PC-9 (cell line): Measurements from ENCODE around the gene GBP2.

Source experiments
- EZH2 ChIP-seq: fragments of 200-600 bp; sonication (generic); IDR thresholded peaks from 2 replicates; pipeline ENCODE4 v1.8.0; 2017; ENCODE audit warnings: antibody characterized with exemption, low read depth
- TF ChIP-seq, protein P1 (sequence below): fragments of 200-600 bp; sonication (generic); conservative IDR thresholded peaks from 2 replicates; pipeline ENCODE4 v1.6.1; 2017; ENCODE audit warnings: mixed run types, antibody characterized with exemption, mild to moderate bottlenecking, moderate library complexity

DNA sequence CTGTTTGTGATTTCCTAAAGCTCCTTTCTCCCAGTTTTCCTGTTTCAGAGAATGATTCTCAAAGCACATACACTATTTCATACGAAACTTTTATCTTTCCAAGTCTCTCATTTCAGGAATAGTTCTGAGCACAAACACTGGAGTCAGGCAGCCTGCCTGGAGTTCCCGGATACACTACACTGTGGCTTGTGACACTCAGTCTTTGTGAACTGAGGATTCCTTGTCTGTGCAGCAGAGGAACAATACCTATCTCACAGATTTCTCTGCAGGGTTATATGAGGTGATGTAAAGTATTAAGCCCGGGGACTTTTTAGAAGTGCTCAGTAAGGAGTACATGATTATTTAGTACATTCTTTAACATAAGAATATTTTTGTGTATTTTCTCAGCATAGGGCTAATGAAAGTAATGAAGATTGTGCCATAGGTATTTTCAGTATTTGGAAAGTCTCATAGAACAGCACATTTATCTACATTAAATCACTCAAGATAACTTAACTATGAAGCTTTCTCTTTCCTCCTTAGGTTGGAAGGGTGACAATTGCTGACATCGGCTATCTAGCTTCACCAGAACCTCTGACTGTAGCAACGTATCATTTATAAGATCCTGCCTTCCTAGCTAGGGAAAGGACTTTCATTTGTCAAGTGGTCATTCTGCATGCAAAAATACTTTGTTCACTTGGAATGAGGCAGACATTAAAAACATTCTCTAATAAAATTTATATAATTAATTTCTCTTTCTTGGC, 12.9 kb downstream of the GBP2 start:
- TF ChIP-seq, protein P1, sequence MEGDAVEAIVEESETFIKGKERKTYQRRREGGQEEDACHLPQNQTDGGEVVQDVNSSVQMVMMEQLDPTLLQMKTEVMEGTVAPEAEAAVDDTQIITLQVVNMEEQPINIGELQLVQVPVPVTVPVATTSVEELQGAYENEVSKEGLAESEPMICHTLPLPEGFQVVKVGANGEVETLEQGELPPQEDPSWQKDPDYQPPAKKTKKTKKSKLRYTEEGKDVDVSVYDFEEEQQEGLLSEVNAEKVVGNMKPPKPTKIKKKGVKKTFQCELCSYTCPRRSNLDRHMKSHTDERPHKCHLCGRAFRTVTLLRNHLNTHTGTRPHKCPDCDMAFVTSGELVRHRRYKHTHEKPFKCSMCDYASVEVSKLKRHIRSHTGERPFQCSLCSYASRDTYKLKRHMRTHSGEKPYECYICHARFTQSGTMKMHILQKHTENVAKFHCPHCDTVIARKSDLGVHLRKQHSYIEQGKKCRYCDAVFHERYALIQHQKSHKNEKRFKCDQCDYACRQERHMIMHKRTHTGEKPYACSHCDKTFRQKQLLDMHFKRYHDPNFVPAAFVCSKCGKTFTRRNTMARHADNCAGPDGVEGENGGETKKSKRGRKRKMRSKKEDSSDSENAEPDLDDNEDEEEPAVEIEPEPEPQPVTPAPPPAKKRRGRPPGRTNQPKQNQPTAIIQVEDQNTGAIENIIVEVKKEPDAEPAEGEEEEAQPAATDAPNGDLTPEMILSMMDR = no peak
- TF ChIP-seq EZH2 = no peak
